ENCODE measurements around the gene RHOJ.

RHOJ gene

GRCh38 chr14:63205866-63206265 is 1.6 kb downstream of the RHOJ start:
- H3K4me3 ChIP-seq (ENCODE audit: low read depth in 1 of 2, low read length in 1 of 2): no peak overlapping the region
- H3K4me1 ChIP-seq (ENCODE audit: control insufficient read depth in 1 of 2, insufficient read depth in 1 of 2, low read depth in 1 of 2, low read length in 1 of 2): no peaks in the 10 kb centered on the region
- no peaks in the 10 kb centered on the region for H3K36me3 ChIP-seq
- H3K27me3 ChIP-seq: peaks cover 34% of the 10 kb centered on the region
- TF ChIP-seq, protein P1, sequence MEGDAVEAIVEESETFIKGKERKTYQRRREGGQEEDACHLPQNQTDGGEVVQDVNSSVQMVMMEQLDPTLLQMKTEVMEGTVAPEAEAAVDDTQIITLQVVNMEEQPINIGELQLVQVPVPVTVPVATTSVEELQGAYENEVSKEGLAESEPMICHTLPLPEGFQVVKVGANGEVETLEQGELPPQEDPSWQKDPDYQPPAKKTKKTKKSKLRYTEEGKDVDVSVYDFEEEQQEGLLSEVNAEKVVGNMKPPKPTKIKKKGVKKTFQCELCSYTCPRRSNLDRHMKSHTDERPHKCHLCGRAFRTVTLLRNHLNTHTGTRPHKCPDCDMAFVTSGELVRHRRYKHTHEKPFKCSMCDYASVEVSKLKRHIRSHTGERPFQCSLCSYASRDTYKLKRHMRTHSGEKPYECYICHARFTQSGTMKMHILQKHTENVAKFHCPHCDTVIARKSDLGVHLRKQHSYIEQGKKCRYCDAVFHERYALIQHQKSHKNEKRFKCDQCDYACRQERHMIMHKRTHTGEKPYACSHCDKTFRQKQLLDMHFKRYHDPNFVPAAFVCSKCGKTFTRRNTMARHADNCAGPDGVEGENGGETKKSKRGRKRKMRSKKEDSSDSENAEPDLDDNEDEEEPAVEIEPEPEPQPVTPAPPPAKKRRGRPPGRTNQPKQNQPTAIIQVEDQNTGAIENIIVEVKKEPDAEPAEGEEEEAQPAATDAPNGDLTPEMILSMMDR (IDR thresholded peaks at IDR 0.05): no peak
- no peaks in the 10 kb centered on the region for H3K9me3 ChIP-seq
- H3K27ac ChIP-seq: no peak overlapping the region

GRCh38 chr14:63209160-63209559 is 4.9 kb downstream of the RHOJ start:
- Histone ChIP-seq H3K9me3 (no peaks in the 10 kb centered on the region), H3K36me3 (no peaks in the 10 kb centered on the region), H3K4me1 (ENCODE audit: control insufficient read depth in 1 of 2, insufficient read depth in 1 of 2, low read depth in 1 of 2, low read length in 1 of 2) (no peaks in the 10 kb centered on the region), H3K4me3 (ENCODE audit: low read depth in 1 of 2, low read length in 1 of 2) (no peak overlapping the region), H3K27me3 (peaks cover 25% of the 10 kb centered on the region), H3K27ac (no peak overlapping the region)
- TF ChIP-seq, protein P1 (IDR thresholded peaks at IDR 0.05): no peak

GRCh38 chr14:63210812-63211211 is 6.6 kb downstream of the RHOJ start:
- Histone ChIP-seq H3K4me3 (ENCODE audit: low read depth in 1 of 2, low read length in 1 of 2) (no peak overlapping the region), H3K27me3 (peaks cover 9% of the 10 kb centered on the region), H3K9me3 (no peaks in the 10 kb centered on the region), H3K4me1 (ENCODE audit: control insufficient read depth in 1 of 2, insufficient read depth in 1 of 2, low read depth in 1 of 2, low read length in 1 of 2) (no peaks in the 10 kb centered on the region), H3K36me3 (no peaks in the 10 kb centered on the region), H3K27ac (no peak overlapping the region)
- TF ChIP-seq, protein P1 (IDR thresholded peaks at IDR 0.05): no peak

DNA sequence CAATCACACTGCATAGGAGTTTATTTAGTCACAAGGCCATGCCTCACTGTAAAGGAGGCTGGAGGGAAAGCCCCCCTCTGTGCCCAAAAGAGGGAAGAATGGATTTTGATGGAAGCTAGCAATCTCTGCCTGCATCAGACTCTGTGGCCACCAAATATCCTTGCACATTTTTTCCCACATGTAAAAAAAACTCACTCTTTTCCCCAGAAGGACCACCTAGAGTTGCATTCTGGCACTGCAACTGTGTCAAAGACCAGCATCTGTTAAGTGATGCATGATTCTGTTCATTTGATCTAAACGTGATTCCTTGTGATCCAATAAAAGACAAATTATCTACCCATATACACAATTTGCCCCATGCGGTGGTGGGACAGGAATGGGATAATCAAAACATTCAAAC is 8.0 kb downstream of the RHOJ start:
- no peak overlapping the region for H3K27ac ChIP-seq
- TF ChIP-seq, protein P1 (IDR thresholded peaks at IDR 0.05): no peak

GRCh38 chr14:63212776-63213500 is 8.7 kb downstream of the RHOJ start:
- Histone ChIP-seq H3K27me3 (no peaks in the 10 kb centered on the region), H3K27ac (no peak overlapping the region), H3K4me1 (ENCODE audit: control insufficient read depth in 1 of 2, insufficient read depth in 1 of 2, low read depth in 1 of 2, low read length in 1 of 2) (no peaks in the 10 kb centered on the region), H3K4me3 (ENCODE audit: low read depth in 1 of 2, low read length in 1 of 2) (no peak overlapping the region), H3K36me3 (no peaks in the 10 kb centered on the region), H3K9me3 (no peaks in the 10 kb centered on the region)
- TF ChIP-seq, protein P1 (IDR thresholded peaks at IDR 0.05): no peak

More for the DNA sequence above, 8.0 kb downstream of the RHOJ start:
- Histone ChIP-seq H3K9me3 (no peaks in the 10 kb centered on the region), H3K36me3 (no peaks in the 10 kb centered on the region), H3K4me1 (ENCODE audit: control insufficient read depth in 1 of 2, insufficient read depth in 1 of 2, low read depth in 1 of 2, low read length in 1 of 2) (no peaks in the 10 kb centered on the region), H3K27me3 (no peaks in the 10 kb centered on the region), H3K4me3 (ENCODE audit: low read depth in 1 of 2, low read length in 1 of 2) (no peak overlapping the region)

Measured in neutrophil (primary cell).